HepG2 (cell line): ENCODE measurements around the gene CD151. TPM values are rescaled to one million over a fixed set of nuclear protein-coding genes. Genes with fewer than 3 reads are reported as not detected.
A peak's percentile ranks its signal among the peaks of the same experiment; 100 is the strongest.

ENCODE experiments used
- ATAC-seq: fragments of 200-7000 bp; cut with Tn5 transposase; 3 replicates; pipeline ENCODE4 v1.9.1; 2020; ENCODE audit warnings: mild to moderate bottlenecking, moderate library complexity
- Bru-seq: library from RNA; stranded (reverse); fragments of 400-500 nt; gene quantifications from one replicate; lab custom pipeline; 2021; lab: Mats Ljungman, UMichigan
- BruChase-seq, 2 experiments: library from RNA; stranded (reverse); fragments of 400-500 nt; gene quantifications; one replicate each; lab custom pipeline; 2021; lab: Mats Ljungman, UMichigan
- BruUV-seq: library from RNA; stranded (reverse); fragments of 400-500 nt; replicated peaks from 2 replicates; lab custom pipeline; 2021; lab: Mats Ljungman, UMichigan
- CTCF ChIA-PET: fragments of 300-600 bp; formaldehyde crosslinking; extraction: SDS; loops from one replicate; lab custom pipeline; 2021; ENCODE audit warnings: low total read pairs, inconsistent platforms, low intra/inter-chr PET ratio; lab: Yijun Ruan, JAX
- POLR2A ChIA-PET: fragments of 350-600 bp; sonication (Branson Sonifier 250); formaldehyde crosslinking; loops from one replicate; lab custom pipeline; 2020; ENCODE audit warnings: antibody characterized with exemption, inconsistent platforms; lab: Yijun Ruan, JAX
- DNase-seq: peaks from one replicate; pipeline ENCODE4 v3.0.0-alpha.2; 2015; ENCODE audit warnings: low spot score
- FAIRE-seq: peaks from 3 replicates; lab custom pipeline; 2011; peaks lifted over from hg19 to GRCh38; lab: Jason Lieb, UNC
- H2AFZ ChIP-seq: one replicate; pipeline ENCODE4 v1.6.1; 2011; ENCODE audit warnings: low read length, inconsistent platforms
- H3K27ac ChIP-seq: fragments of 300-600 bp; 3 replicates; pipeline ENCODE4 v1.8.0; 2011; ENCODE audit warnings: mixed run types, mild to moderate bottlenecking, mixed read lengths, low read length, inconsistent platforms; ENCODE audit not compliant: insufficient read depth; ENCODE audit errors: extremely low read length
- H3K27me3 ChIP-seq, 2 experiments: fragments of 200-600 bp in 1 of 2; 2 replicates in 1 of 2; 3 replicates in 1 of 2; pipeline versions ENCODE4 v1.6.0 to v1.8.0; 2011; ENCODE audit warnings: low read length in 2 of 2, mild to moderate bottlenecking in 2 of 2, moderate library complexity in 2 of 2, inconsistent platforms in 1 of 2; ENCODE audit not compliant: insufficient read depth in 2 of 2, control insufficient read depth in 1 of 2
- H3K36me3 ChIP-seq, 2 experiments: fragments of 200-600 bp in 1 of 2; replicated peaks in 1 of 2; 2 replicates in 1 of 2; 3 replicates in 1 of 2; pipeline versions ENCODE4 v1.5.1 to v1.8.0; 2011; ENCODE audit warnings: low read length in 2 of 2, inconsistent platforms in 1 of 2; ENCODE audit not compliant: insufficient read depth in 2 of 2, control insufficient read depth in 1 of 2
- H3K4me1 ChIP-seq: 2 replicates; pipeline ENCODE4 v1.5.1; 2012; ENCODE audit warnings: low read length, inconsistent platforms; ENCODE audit not compliant: insufficient read depth
- H3K4me2 ChIP-seq: 2 replicates; pipeline ENCODE4 v1.6.0; 2011; ENCODE audit warnings: low read depth, low read length, inconsistent platforms
- H3K4me3 ChIP-seq, 3 experiments: fragments of 200-600 bp in 1 of 3; sonication (generic), shearing (Covaris generic) in 1 of 3; replicated peaks in 1 of 3; 2 replicates each; pipeline ENCODE4 v1.5.1; 2011 to 2016; ENCODE audit warnings: low read length in 3 of 3, inconsistent platforms in 2 of 3, low read depth in 2 of 3, mild to moderate bottlenecking in 2 of 3, control low read depth in 1 of 3, mixed read lengths in 1 of 3; ENCODE audit not compliant: insufficient read depth in 1 of 3
- H3K79me2 ChIP-seq: one replicate; pipeline ENCODE4 v1.6.1; 2011; ENCODE audit warnings: low read length, inconsistent platforms; ENCODE audit not compliant: insufficient read depth
- H3K9ac ChIP-seq: 2 replicates; pipeline ENCODE4 v1.6.0; 2011; ENCODE audit warnings: mild to moderate bottlenecking, low read depth, low read length, inconsistent platforms; ENCODE audit not compliant: insufficient read depth
- H3K9me3 ChIP-seq: 2 replicates; pipeline ENCODE4 v1.5.1; 2012; ENCODE audit warnings: mild to moderate bottlenecking, low read length
- H4K20me1 ChIP-seq: 2 replicates; pipeline ENCODE4 v1.6.0; 2011; ENCODE audit warnings: inconsistent platforms, mild to moderate bottlenecking, low read length, moderate library complexity; ENCODE audit not compliant: insufficient read depth
- DNMT1 ChIP-seq: sonication (generic); formaldehyde crosslinking; IDR thresholded peaks from 2 replicates; pipeline ENCODE4 v1.5.1; 2020; ENCODE audit warnings: mild to moderate bottlenecking, missing genetic modification reagents
- DR1 ChIP-seq: sonication (generic); formaldehyde crosslinking; IDR thresholded peaks from 2 replicates; pipeline ENCODE4 v1.8.0; 2021; ENCODE audit warnings: mild to moderate bottlenecking, missing genetic modification reagents, inconsistent platforms
- ZNF24 ChIP-seq: fragments of 450-650 bp; IDR thresholded peaks from 2 replicates; pipeline ENCODE4 v1.6.1; 2017; ENCODE audit warnings: antibody characterized with exemption, mild to moderate bottlenecking
- WGBS: methylation state at CpG from one replicate; pipeline ENCODE4 v1.1.6; 2017; ENCODE audit warnings: low lambda C conversion rate; 5-methylcytosine and 5-hydroxymethylcytosine counted together
- in situ Hi-C: cut with HindIII; loops from 2 replicates; pipeline ENCODE4 v1.10.0; 2017; ENCODE audit warnings: low pct_unique_long_range_greater_than_20kb; ENCODE audit not compliant: extremely low pct_ligation_motif_present
- intact Hi-C: fragments of 100-400 bp; cut with micrococcal nuclease; formaldehyde crosslinking; loops from one replicate; pipeline ENCODE4 v1.10.0; 2022; ENCODE audit not compliant: unreplicated experiment
- long read RNA-seq, 2 experiments: library from RNA in 1 of 2; library from polyadenylated mRNA in 1 of 2; stranded (forward) in 1 of 2; unstranded in 1 of 2; transcript quantifications; one replicate each; pipeline ENCODE4 v2.0.0, GENCODE V29; 2019 to 2022
- polyA minus RNA-seq, 3 experiments: library from RNA; depleted of rRNA, polyadenylated mRNA; stranded (reverse); fragments of >200 nt; gene quantifications; 2 replicates each; pipeline ENCODE4 v1.2.3, GENCODE V29; 2011; ENCODE audit warnings: low replicate concordance in 1 of 3
- polyA plus RNA-seq, 8 experiments: library from polyadenylated mRNA; depleted of rRNA in 3 of 8; stranded (reverse) in 7 of 8; unstranded in 1 of 8; fragments of >200 nt; fragmentation: Illumina TruSeq in 4 of 8; extraction: Trizol in 4 of 8; gene quantifications; 2 replicates each; pipeline versions ENCODE4 v1.2.1 to v1.2.3, GENCODE V29; 2011 to 2016; ENCODE audit warnings: low read depth in 4 of 8, missing spikeins in 1 of 8, mixed read lengths in 1 of 8; ENCODE audit not compliant: insufficient read depth in 1 of 8
- total RNA-seq, 5 experiments: library from RNA; depleted of rRNA; stranded (reverse); fragments of >200 nt; fragmentation: Illumina TruSeq; extraction: Trizol; gene quantifications; 2 replicates each; pipeline ENCODE4 v1.2.3, GENCODE V29; 2016; ENCODE audit warnings: low read depth in 1 of 5
- TF ChIP-seq, protein P1 (sequence below): sonication (generic); formaldehyde crosslinking; IDR thresholded peaks from 2 replicates; pipeline ENCODE4 v1.5.1; 2020; ENCODE audit warnings: mild to moderate bottlenecking, missing genetic modification reagents
- TF ChIP-seq, protein P2 (sequence below): sonication (generic); formaldehyde crosslinking; IDR thresholded peaks from 2 replicates; pipeline ENCODE4 v1.4.0; 2020; ENCODE audit warnings: missing genetic modification reagents
- TF ChIP-seq, protein P3 (sequence below): IDR thresholded peaks from 2 replicates; pipeline ENCODE4 v1.6.1; 2016

Gene CD151
- total RNA-seq (2016; rRNA removed; fragmentation: Illumina TruSeq; extraction: Trizol): 54.0 and 125 TPM in 2 replicates
- 31.5 and 37.4 TPM in 2 replicates for total RNA-seq (2016; cell fraction: cytosol; rRNA removed; fragmentation: Illumina TruSeq; extraction: Trizol; ENCODE audit: low read depth)
- 60.0 and 126 TPM in 2 replicates for total RNA-seq (2016; cell fraction: insoluble cytoplasmic fraction; rRNA removed; fragmentation: Illumina TruSeq; extraction: Trizol)
- total RNA-seq (2016; cell fraction: membrane; rRNA removed; fragmentation: Illumina TruSeq; extraction: Trizol): 34.7 and 43.1 TPM in 2 replicates
- total RNA-seq (2016; cell fraction: nucleus; rRNA removed; fragmentation: Illumina TruSeq; extraction: Trizol): 93.4 and 110 TPM in 2 replicates
- polyA plus RNA-seq (2011; rRNA removed): 197 and 287 TPM in 2 replicates
- polyA plus RNA-seq (2011; cell fraction: cytosol; rRNA removed): 200 and 252 TPM in 2 replicates
- polyA plus RNA-seq (2011; cell fraction: nucleus; rRNA removed): 375 and 396 TPM in 2 replicates
- 93.8 and 141 TPM in 2 replicates for polyA plus RNA-seq (2012)
- 36.4 and 45.9 TPM in 2 replicates for polyA plus RNA-seq (2016; cell fraction: cytosol; fragmentation: Illumina TruSeq; extraction: Trizol; ENCODE audit: low read depth)
- polyA plus RNA-seq (2016; cell fraction: insoluble cytoplasmic fraction; fragmentation: Illumina TruSeq; extraction: Trizol; ENCODE audit: low read depth): 54.8 and 63.7 TPM in 2 replicates
- polyA plus RNA-seq (2016; cell fraction: membrane; fragmentation: Illumina TruSeq; extraction: Trizol; ENCODE audit: low read depth): 41.9 and 45.5 TPM in 2 replicates
- polyA plus RNA-seq (2016; cell fraction: nucleus; fragmentation: Illumina TruSeq; extraction: Trizol; ENCODE audit: insufficient read depth, low read depth): 208 and 218 TPM in 2 replicates
- polyA minus RNA-seq (2011; rRNA and poly(A)+ RNA removed; ENCODE audit: low replicate concordance): 312 and 492 TPM in 2 replicates
- 90.0 and 90.8 TPM in 2 replicates for polyA minus RNA-seq (2011; cell fraction: cytosol; rRNA and poly(A)+ RNA removed)
- 60.9 and 80.8 TPM in 2 replicates for polyA minus RNA-seq (2011; cell fraction: nucleus; rRNA and poly(A)+ RNA removed)
- percentile 66 among the genes with signal in this experiment for Bru-seq, nascent RNA
- BruChase-seq, experiment 1, labeled RNA remaining after a 6-hour chase: percentile 73 among the genes with signal in this experiment
- percentile 68 among the genes with signal in this experiment for BruChase-seq, experiment 2, labeled RNA remaining after a 2-hour chase
- long read RNA-seq, experiment 1, transcript CD151-203 (8 exons, 1,486 nt): minor isoform, 14 of 63 reads
- long read RNA-seq, experiment 1, transcript CD151-202 (9 exons, 1,658 nt): major isoform, 26 of 63 reads
- long read RNA-seq, experiment 1, partial matches to known transcripts: 8 of 63 reads
- long read RNA-seq, experiment 1, other reads (novel, unspliced or antisense): 14 of 63 reads
- long read RNA-seq, experiment 2, transcript CD151-203 (8 exons, 1,486 nt): minor isoform, 91 of 503 reads
- long read RNA-seq, experiment 2, transcript CD151-202 (9 exons, 1,658 nt): major isoform, 121 of 503 reads
- long read RNA-seq, experiment 2, transcript CD151-201 (9 exons, 1,545 nt): minor isoform, 18 of 503 reads
- long read RNA-seq, experiment 2, partial matches to known transcripts: 214 of 503 reads
- long read RNA-seq, experiment 2, other reads (novel, unspliced or antisense): 57 of 503 reads

DNA sequence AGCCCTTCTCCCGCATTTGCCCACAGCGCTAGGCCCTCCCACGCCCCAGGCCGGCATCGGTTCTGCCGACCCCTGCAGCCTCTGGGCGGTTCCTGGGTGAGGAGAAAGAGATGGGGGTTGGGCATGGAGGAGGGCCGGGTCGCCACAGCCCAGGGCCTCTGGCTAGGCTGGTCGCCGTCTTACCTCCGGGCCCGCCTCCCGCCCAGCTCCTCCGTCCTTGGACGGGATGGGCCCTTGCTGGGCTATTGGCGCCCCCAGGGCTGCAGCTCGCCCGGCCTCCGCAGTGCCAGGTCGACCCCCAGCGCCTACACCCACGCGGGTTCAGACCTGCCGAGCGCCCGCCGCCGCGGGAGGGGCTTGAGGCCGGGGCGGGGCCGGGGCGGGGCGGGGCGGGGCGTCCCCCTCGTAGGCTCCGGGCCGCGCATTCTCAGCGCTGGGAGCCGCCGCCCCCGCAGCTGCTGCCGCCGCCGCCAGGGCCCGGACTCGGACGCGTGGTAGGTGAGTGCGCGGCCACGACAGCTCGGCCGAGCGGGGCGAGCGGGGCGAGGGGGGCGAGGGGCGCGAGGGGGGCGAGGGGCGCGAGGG is at the start of gene CD151:
TSS of gene CD151 (plus strand) at position 424 of the 585 bp plus-strand sequence. CDS start 3,118 bp downstream, outside the sequence.
- intact Hi-C loops: no loop called here
- H3K36me3 ChIP-seq: peaks cover 4 to 10% of the 10 kb centered on the region in 2 experiments; a peak in 3 of 5 replicates
- CTCF ChIA-PET: no interaction called here
- peaks cover 7% of the 10 kb centered on the region; the same call in 1 of the 2 replicates for H4K20me1 ChIP-seq
- peak within 1 kb of the TSS; percentile 61 for H3K27ac ChIP-seq
- peak; percentile 7 for ATAC-seq
- BruUV-seq: no TSS peak
- H3K4me3 ChIP-seq: peak within 1 kb of the TSS; percentile 71 to 81 (median 77)
- peak within 1 kb of the TSS; percentile 87 for H3K4me2 ChIP-seq
- no peaks in the 10 kb centered on the region for H3K27me3 ChIP-seq
- WGBS: 4% methylated on average over 4 of the region's 67 CpGs
- FAIRE-seq: no peak
- no peaks in the 10 kb centered on the region for H3K9me3 ChIP-seq
- no peak within 1 kb of the TSS for H2AFZ ChIP-seq
- peak within 1 kb of the TSS; percentile 85 for H3K9ac ChIP-seq
- no peak for DNase-seq
- peaks cover 11% of the 10 kb centered on the region for H3K79me2 ChIP-seq
- in situ Hi-C loops: no loop called here
- H3K4me1 ChIP-seq: peaks cover 75% of the 10 kb centered on the region
- POLR2A ChIA-PET: interaction anchor here (1.0 to 16.1 kb wide), 3 partner anchors 9 to 37 kb away, joined by 4 to 264 read pairs (median 141); partner anchors contain the start of genes PNPLA2, POLR2L and TSPAN4
- TF ChIP-seq DNMT1 (CRISPR knock-in tag) (no peak), ZNF24 (no peak), DR1 (no peak)
- TF ChIP-seq, protein P1, sequence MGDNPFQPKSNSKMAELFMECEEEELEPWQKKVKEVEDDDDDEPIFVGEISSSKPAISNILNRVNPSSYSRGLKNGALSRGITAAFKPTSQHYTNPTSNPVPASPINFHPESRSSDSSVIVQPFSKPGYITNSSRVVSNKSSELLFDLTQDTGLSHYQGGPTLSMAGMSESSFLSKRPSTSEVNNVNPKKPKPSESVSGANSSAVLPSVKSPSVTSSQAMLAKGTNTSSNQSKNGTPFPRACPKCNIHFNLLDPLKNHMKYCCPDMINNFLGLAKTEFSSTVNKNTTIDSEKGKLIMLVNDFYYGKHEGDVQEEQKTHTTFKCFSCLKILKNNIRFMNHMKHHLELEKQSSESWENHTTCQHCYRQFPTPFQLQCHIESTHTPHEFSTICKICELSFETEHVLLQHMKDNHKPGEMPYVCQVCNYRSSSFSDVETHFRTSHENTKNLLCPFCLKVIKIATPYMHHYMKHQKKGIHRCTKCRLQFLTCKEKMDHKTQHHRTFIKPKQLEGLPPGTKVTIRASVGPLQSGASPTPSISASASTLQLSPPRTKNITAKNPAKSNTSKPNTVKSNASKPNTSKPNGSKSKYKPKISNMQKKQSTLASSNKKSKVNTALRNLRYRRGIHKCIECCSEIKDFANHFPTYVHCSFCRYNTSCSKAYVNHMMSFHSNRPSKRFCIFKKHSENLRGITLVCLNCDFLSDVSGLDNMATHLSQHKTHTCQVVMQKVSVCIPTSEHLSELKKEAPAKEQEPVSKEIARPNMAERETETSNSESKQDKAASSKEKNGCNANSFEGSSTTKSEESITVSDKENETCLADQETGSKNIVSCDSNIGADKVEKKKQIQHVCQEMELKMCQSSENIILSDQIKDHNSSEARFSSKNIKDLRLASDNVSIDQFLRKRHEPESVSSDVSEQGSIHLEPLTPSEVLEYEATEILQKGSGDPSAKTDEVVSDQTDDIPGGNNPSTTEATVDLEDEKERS (CRISPR knock-in tag): 0 out of 2 replicates have a peak, but pooled peaks have one; percentile 34
- TF ChIP-seq, protein P2, sequence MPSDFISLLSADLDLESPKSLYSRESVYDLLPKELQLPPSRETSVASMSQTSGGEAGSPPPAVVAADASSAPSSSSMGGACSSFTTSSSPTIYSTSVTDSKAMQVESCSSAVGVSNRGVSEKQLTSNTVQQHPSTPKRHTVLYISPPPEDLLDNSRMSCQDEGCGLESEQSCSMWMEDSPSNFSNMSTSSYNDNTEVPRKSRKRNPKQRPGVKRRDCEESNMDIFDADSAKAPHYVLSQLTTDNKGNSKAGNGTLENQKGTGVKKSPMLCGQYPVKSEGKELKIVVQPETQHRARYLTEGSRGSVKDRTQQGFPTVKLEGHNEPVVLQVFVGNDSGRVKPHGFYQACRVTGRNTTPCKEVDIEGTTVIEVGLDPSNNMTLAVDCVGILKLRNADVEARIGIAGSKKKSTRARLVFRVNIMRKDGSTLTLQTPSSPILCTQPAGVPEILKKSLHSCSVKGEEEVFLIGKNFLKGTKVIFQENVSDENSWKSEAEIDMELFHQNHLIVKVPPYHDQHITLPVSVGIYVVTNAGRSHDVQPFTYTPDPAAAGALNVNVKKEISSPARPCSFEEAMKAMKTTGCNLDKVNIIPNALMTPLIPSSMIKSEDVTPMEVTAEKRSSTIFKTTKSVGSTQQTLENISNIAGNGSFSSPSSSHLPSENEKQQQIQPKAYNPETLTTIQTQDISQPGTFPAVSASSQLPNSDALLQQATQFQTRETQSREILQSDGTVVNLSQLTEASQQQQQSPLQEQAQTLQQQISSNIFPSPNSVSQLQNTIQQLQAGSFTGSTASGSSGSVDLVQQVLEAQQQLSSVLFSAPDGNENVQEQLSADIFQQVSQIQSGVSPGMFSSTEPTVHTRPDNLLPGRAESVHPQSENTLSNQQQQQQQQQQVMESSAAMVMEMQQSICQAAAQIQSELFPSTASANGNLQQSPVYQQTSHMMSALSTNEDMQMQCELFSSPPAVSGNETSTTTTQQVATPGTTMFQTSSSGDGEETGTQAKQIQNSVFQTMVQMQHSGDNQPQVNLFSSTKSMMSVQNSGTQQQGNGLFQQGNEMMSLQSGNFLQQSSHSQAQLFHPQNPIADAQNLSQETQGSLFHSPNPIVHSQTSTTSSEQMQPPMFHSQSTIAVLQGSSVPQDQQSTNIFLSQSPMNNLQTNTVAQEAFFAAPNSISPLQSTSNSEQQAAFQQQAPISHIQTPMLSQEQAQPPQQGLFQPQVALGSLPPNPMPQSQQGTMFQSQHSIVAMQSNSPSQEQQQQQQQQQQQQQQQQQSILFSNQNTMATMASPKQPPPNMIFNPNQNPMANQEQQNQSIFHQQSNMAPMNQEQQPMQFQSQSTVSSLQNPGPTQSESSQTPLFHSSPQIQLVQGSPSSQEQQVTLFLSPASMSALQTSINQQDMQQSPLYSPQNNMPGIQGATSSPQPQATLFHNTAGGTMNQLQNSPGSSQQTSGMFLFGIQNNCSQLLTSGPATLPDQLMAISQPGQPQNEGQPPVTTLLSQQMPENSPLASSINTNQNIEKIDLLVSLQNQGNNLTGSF (CRISPR knock-in tag): no peak
- TF ChIP-seq, protein P3, sequence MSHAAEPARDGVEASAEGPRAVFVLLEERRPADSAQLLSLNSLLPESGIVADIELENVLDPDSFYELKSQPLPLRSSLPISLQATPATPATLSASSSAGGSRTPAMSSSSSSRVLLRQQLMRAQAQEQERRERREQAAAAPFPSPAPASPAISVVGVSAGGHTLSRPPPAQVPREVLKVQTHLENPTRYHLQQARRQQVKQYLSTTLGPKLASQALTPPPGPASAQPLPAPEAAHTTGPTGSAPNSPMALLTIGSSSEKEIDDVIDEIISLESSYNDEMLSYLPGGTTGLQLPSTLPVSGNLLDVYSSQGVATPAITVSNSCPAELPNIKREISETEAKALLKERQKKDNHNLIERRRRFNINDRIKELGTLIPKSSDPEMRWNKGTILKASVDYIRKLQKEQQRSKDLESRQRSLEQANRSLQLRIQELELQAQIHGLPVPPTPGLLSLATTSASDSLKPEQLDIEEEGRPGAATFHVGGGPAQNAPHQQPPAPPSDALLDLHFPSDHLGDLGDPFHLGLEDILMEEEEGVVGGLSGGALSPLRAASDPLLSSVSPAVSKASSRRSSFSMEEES: no peak
